GM23338 (cell line): ENCODE data around the gene GRIK4.

Experiments used
- EZH2 ChIP-seq: fragments of 200-600 bp; sonication (generic); IDR thresholded peaks from one replicate; pipeline ENCODE4 v1.8.0; 2017; ENCODE audit warnings: antibody characterized with exemption, mild to moderate bottlenecking, low read depth; ENCODE audit not compliant: unreplicated experiment
- POLR2AphosphoS5 ChIP-seq: IDR thresholded peaks from 2 replicates; pipeline ENCODE4 v1.6.1; 2016; ENCODE audit warnings: antibody characterized with exemption, low read depth
- REST ChIP-seq: IDR thresholded peaks from one replicate; pipeline ENCODE4 v1.6.1; 2018; ENCODE audit warnings: antibody characterized with exemption; ENCODE audit not compliant: unreplicated experiment
- ZNF462 ChIP-seq: fragments of 250-450 bp; sonication (Bioruptor Pico); IDR thresholded peaks from 2 replicates; pipeline ENCODE4 v1.5.0; 2020; ENCODE audit warnings: mild to moderate bottlenecking, moderate library complexity
- TF ChIP-seq, protein P1 (sequence below), 2 experiments: fragments of 200-600 bp in 1 of 2; sonication (generic) in 1 of 2; conservative IDR thresholded peaks; 2 replicates each; pipeline versions ENCODE4 v1.5.1 to v1.6.1; 2016 to 2017; ENCODE audit warnings: antibody characterized with exemption in 2 of 2, low read depth in 2 of 2, mild to moderate bottlenecking in 2 of 2, moderate library complexity in 1 of 2

GRCh38 chr11:120562806-120563425 is 51.4 kb downstream of the GRIK4 start:
- TF ChIP-seq, protein P1, sequence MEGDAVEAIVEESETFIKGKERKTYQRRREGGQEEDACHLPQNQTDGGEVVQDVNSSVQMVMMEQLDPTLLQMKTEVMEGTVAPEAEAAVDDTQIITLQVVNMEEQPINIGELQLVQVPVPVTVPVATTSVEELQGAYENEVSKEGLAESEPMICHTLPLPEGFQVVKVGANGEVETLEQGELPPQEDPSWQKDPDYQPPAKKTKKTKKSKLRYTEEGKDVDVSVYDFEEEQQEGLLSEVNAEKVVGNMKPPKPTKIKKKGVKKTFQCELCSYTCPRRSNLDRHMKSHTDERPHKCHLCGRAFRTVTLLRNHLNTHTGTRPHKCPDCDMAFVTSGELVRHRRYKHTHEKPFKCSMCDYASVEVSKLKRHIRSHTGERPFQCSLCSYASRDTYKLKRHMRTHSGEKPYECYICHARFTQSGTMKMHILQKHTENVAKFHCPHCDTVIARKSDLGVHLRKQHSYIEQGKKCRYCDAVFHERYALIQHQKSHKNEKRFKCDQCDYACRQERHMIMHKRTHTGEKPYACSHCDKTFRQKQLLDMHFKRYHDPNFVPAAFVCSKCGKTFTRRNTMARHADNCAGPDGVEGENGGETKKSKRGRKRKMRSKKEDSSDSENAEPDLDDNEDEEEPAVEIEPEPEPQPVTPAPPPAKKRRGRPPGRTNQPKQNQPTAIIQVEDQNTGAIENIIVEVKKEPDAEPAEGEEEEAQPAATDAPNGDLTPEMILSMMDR (conservative IDR thresholded peaks at IDR 0.05; ENCODE audit: low read depth in 2 of 2), result no peak
- TF ChIP-seq POLR2AphosphoS5 (no peak), ZNF462 (CRISPR knock-in tag) (no peak), EZH2 (no peak), REST (no peak)
